GM18868 (cell line): ENCODE data around the gene PDXP.
"Not testable (repeated sequence)": the region's sequence is repeated elsewhere in the genome, so short reads cannot be mapped to it uniquely, and the experiment has no call there.

ENCODE experiments used
- ATAC-seq: cut with Tn5 transposase; IDR thresholded peaks from one replicate; pipeline ENCODE4 v1.9.1; 2021; ENCODE audit warnings: mild to moderate bottlenecking, moderate library complexity; ENCODE audit not compliant: unreplicated experiment

The PDXP gene

GRCh38 chr22:37672920-37673455 lies 14.5 kb downstream of the PDXP start:
- no peak for ATAC-seq

- no peak for ATAC-seq
Observed at GRCh38 chr22:37674248-37674647, 15.7 kb downstream of the PDXP start.

- ATAC-seq: peak; percentile 65
Observed at GRCh38 chr22:37674951-37675929, 16.7 kb downstream of the PDXP start, which contains the start of gene LGALS1. TSS of gene LGALS1 (plus strand) at chr22:37675636. CDS start at chr22:37675703, 67 bp downstream.

- ATAC-seq: no peak
Observed at GRCh38 chr22:37675930-37676735, 17.6 kb downstream of the PDXP start.

GRCh38 chr22:37676736-37677492 lies 18.4 kb downstream of the PDXP start:
- peak; percentile 54 for ATAC-seq

- ATAC-seq: no peak
Observed at GRCh38 chr22:37677493-37677974, 19.0 kb downstream of the PDXP start.

- no peak for ATAC-seq
Observed at GRCh38 chr22:37678372-37678771, 19.8 kb downstream of the PDXP start.

- ATAC-seq: no peak
Observed at GRCh38 chr22:37679670-37680069, 21.1 kb downstream of the PDXP start.

GRCh38 chr22:37680191-37680851 lies 21.8 kb downstream of the PDXP start:
- ATAC-seq: no peak

GRCh38 chr22:37681001-37681424 lies 22.5 kb downstream of the PDXP start:
- ATAC-seq: no peak

GRCh38 chr22:37681556-37682049 lies 23.1 kb downstream of the PDXP start:
- ATAC-seq: no peak

GRCh38 chr22:37684803-37685615 lies 26.5 kb downstream of the PDXP start:
- ATAC-seq: no peak

- peak; percentile 70 for ATAC-seq
Observed at GRCh38 chr22:37686002-37686982, 27.8 kb downstream of the PDXP start, which contains the start of gene NOL12. TSS of gene NOL12 (plus strand) at chr22:37686343. CDS start at chr22:37686393, 50 bp downstream.

- ATAC-seq: no peak
Observed at GRCh38 chr22:37690407-37690806, 31.9 kb downstream of the PDXP start.

- ATAC-seq: no peak
Observed at GRCh38 chr22:37690901-37691504, 32.5 kb downstream of the PDXP start.

GRCh38 chr22:37692627-37693285 lies 34.2 kb downstream of the PDXP start:
- ATAC-seq: no peak

- not testable (repeated sequence) for ATAC-seq
Observed at GRCh38 chr22:37694131-37694530, 35.6 kb downstream of the PDXP start.
